ENCODE data around the gene JPH2. TPM values are rescaled to one million over a fixed set of nuclear protein-coding genes. Genes with fewer than 3 reads are reported as not detected.
"Not testable (repeated sequence)": the region's sequence is repeated elsewhere in the genome, so short reads cannot be mapped to it uniquely, and the experiment has no call there.

JPH2 gene
- total RNA-seq, 1 donor, result not detected

GRCh38 chr20:44137266-44137801 lies 49.7 kb downstream of the JPH2 start:
- no peaks in the 10 kb centered on the region for H3K9me3 ChIP-seq (ENCODE audit: low read depth, low read length)
- H3K4me3 ChIP-seq (ENCODE audit: low read length), result no peak overlapping the region
- no peaks in the 10 kb centered on the region for H3K4me1 ChIP-seq (ENCODE audit: insufficient read depth, low read length)
- H3K27me3 ChIP-seq (ENCODE audit: insufficient read depth, low read length), result no peaks in the 10 kb centered on the region

GRCh38 chr20:44136579-44137265 lies 50.3 kb downstream of the JPH2 start:
- Histone ChIP-seq H3K27me3 (ENCODE audit: insufficient read depth, low read length) (no peaks in the 10 kb centered on the region), H3K4me3 (ENCODE audit: low read length) (no peak overlapping the region), H3K9me3 (ENCODE audit: low read depth, low read length) (no peaks in the 10 kb centered on the region), H3K4me1 (ENCODE audit: insufficient read depth, low read length) (no peaks in the 10 kb centered on the region)

GRCh38 chr20:44135417-44136204 lies 51.4 kb downstream of the JPH2 start:
- H3K9me3 ChIP-seq (ENCODE audit: low read depth, low read length), result no peaks in the 10 kb centered on the region
- no peaks in the 10 kb centered on the region for H3K4me1 ChIP-seq (ENCODE audit: insufficient read depth, low read length)
- H3K27me3 ChIP-seq (ENCODE audit: insufficient read depth, low read length), result no peaks in the 10 kb centered on the region
- H3K4me3 ChIP-seq (ENCODE audit: low read length), result no peak overlapping the region

GRCh38 chr20:44135012-44135412 lies 52.0 kb downstream of the JPH2 start:
- H3K9me3 ChIP-seq (ENCODE audit: low read depth, low read length), result no peaks in the 10 kb centered on the region
- no peak overlapping the region for H3K4me3 ChIP-seq (ENCODE audit: low read length)
- no peaks in the 10 kb centered on the region for H3K4me1 ChIP-seq (ENCODE audit: insufficient read depth, low read length)
- no peaks in the 10 kb centered on the region for H3K27me3 ChIP-seq (ENCODE audit: insufficient read depth, low read length)

GRCh38 chr20:44133424-44133823 lies 53.6 kb downstream of the JPH2 start:
- Histone ChIP-seq H3K9me3 (ENCODE audit: low read depth, low read length) (no peaks in the 10 kb centered on the region), H3K4me1 (ENCODE audit: insufficient read depth, low read length) (no peaks in the 10 kb centered on the region), H3K27me3 (ENCODE audit: insufficient read depth, low read length) (no peaks in the 10 kb centered on the region), H3K4me3 (ENCODE audit: low read length) (no peak overlapping the region)

- Histone ChIP-seq H3K4me3 (ENCODE audit: low read length) (no peak overlapping the region), H3K9me3 (ENCODE audit: low read depth, low read length) (no peaks in the 10 kb centered on the region), H3K27me3 (ENCODE audit: insufficient read depth, low read length) (no peaks in the 10 kb centered on the region), H3K4me1 (ENCODE audit: insufficient read depth, low read length) (no peaks in the 10 kb centered on the region)
Observed at GRCh38 chr20:44131704-44132103, 55.3 kb downstream of the JPH2 start.

GRCh38 chr20:44129911-44130718 lies 56.9 kb downstream of the JPH2 start:
- Histone ChIP-seq H3K4me1 (ENCODE audit: insufficient read depth, low read length) (no peaks in the 10 kb centered on the region), H3K9me3 (ENCODE audit: low read depth, low read length) (no peaks in the 10 kb centered on the region), H3K4me3 (ENCODE audit: low read length) (no peak overlapping the region), H3K27me3 (ENCODE audit: insufficient read depth, low read length) (no peaks in the 10 kb centered on the region)

GRCh38 chr20:44129300-44129699 lies 57.7 kb downstream of the JPH2 start:
- not testable (repeated sequence) for H3K9me3 ChIP-seq (ENCODE audit: low read depth, low read length); H3K4me1 ChIP-seq (ENCODE audit: insufficient read depth, low read length); H3K4me3 ChIP-seq (ENCODE audit: low read length); H3K27me3 ChIP-seq (ENCODE audit: insufficient read depth, low read length)

- Histone ChIP-seq H3K4me1 (ENCODE audit: insufficient read depth, low read length) (no peaks in the 10 kb centered on the region), H3K4me3 (ENCODE audit: low read length) (no peak overlapping the region), H3K27me3 (ENCODE audit: insufficient read depth, low read length) (no peaks in the 10 kb centered on the region), H3K9me3 (ENCODE audit: low read depth, low read length) (no peaks in the 10 kb centered on the region)
Observed at GRCh38 chr20:44126445-44126844, 60.5 kb downstream of the JPH2 start.

GRCh38 chr20:44125332-44126127 lies 61.5 kb downstream of the JPH2 start:
- Histone ChIP-seq H3K4me1 (ENCODE audit: insufficient read depth, low read length) (no peaks in the 10 kb centered on the region), H3K9me3 (ENCODE audit: low read depth, low read length) (no peaks in the 10 kb centered on the region), H3K4me3 (ENCODE audit: low read length) (no peak overlapping the region), H3K27me3 (ENCODE audit: insufficient read depth, low read length) (no peaks in the 10 kb centered on the region)

GRCh38 chr20:44123874-44124535 lies 63.0 kb downstream of the JPH2 start:
- Histone ChIP-seq H3K4me1 (ENCODE audit: insufficient read depth, low read length) (no peaks in the 10 kb centered on the region), H3K9me3 (ENCODE audit: low read depth, low read length) (no peaks in the 10 kb centered on the region), H3K27me3 (ENCODE audit: insufficient read depth, low read length) (no peaks in the 10 kb centered on the region), H3K4me3 (ENCODE audit: low read length) (no peak overlapping the region)

GRCh38 chr20:44123251-44123650 lies 63.7 kb downstream of the JPH2 start:
- no peaks in the 10 kb centered on the region for H3K9me3 ChIP-seq (ENCODE audit: low read depth, low read length)
- no peaks in the 10 kb centered on the region for H3K27me3 ChIP-seq (ENCODE audit: insufficient read depth, low read length)
- H3K4me3 ChIP-seq (ENCODE audit: low read length), result no peak overlapping the region
- no peaks in the 10 kb centered on the region for H3K4me1 ChIP-seq (ENCODE audit: insufficient read depth, low read length)

- H3K4me3 ChIP-seq (ENCODE audit: low read length), result no peak overlapping the region
- H3K27me3 ChIP-seq (ENCODE audit: insufficient read depth, low read length), result peaks cover 5% of the 10 kb centered on the region
- no peaks in the 10 kb centered on the region for H3K4me1 ChIP-seq (ENCODE audit: insufficient read depth, low read length)
- H3K9me3 ChIP-seq (ENCODE audit: low read depth, low read length), result no peaks in the 10 kb centered on the region
Observed at GRCh38 chr20:44120676-44121425, 66.1 kb downstream of the JPH2 start.
